SU-DHL-6 (cell line): ENCODE measurements around the gene STRN.

Experiments used
- H2AFZ ChIP-seq: fragments of 200-600 bp; sonication (generic); 2 replicates; pipeline ENCODE4 v1.6.1; 2014; ENCODE audit warnings: low read depth, mild to moderate bottlenecking, moderate library complexity, mixed read lengths, antibody characterized with exemption, low read length; ENCODE audit not compliant: severe bottlenecking
- H3F3A ChIP-seq: fragments of 200-600 bp; shearing (Covaris generic); 2 replicates; pipeline ENCODE4 v1.6.0; 2016; ENCODE audit warnings: antibody characterized with exemption, mild to moderate bottlenecking; ENCODE audit not compliant: insufficient read depth
- H3K27ac ChIP-seq: fragments of 200-600 bp; sonication (generic); 2 replicates; pipeline ENCODE4 v1.5.1; 2016; ENCODE audit warnings: low read depth, mild to moderate bottlenecking, low read length, moderate library complexity, mixed read lengths
- H3K27me3 ChIP-seq: fragments of 200-600 bp; sonication (generic), shearing (Covaris generic); 2 replicates; pipeline ENCODE4 v1.6.0; 2014; ENCODE audit warnings: mild to moderate bottlenecking, low read length
- H3K36me3 ChIP-seq: fragments of 200-600 bp; sonication (generic); 2 replicates; pipeline ENCODE4 v1.6.1; 2014; ENCODE audit warnings: mild to moderate bottlenecking, low read length, mixed read lengths
- H3K4me2 ChIP-seq: fragments of 300-600, 200-600 bp; shearing (Covaris generic), sonication (generic); 2 replicates; pipeline ENCODE4 v1.6.0; 2014; ENCODE audit warnings: low read length, low read depth, mild to moderate bottlenecking; ENCODE audit not compliant: poor library complexity, severe bottlenecking
- H3K4me3 ChIP-seq: fragments of 200-600 bp; sonication (generic); 2 replicates; pipeline ENCODE4 v1.5.1; 2014; ENCODE audit warnings: antibody characterized with exemption, low read length, mild to moderate bottlenecking, mixed read lengths; ENCODE audit not compliant: insufficient read depth, poor library complexity, severe bottlenecking
- H3K79me2 ChIP-seq: fragments of 200-600 bp; sonication (generic); 2 replicates; pipeline ENCODE4 v1.6.1; 2014; ENCODE audit warnings: mild to moderate bottlenecking, low read length, moderate library complexity; ENCODE audit not compliant: insufficient read depth
- H3K9ac ChIP-seq: fragments of 200-600 bp; sonication (generic); 2 replicates; pipeline ENCODE4 v1.7.0; 2014; ENCODE audit warnings: mild to moderate bottlenecking, low read length
- H3K9me2 ChIP-seq: fragments of 200-600 bp; sonication (generic); replicated peaks from 2 replicates; pipeline ENCODE4 v1.6.1; 2014; ENCODE audit warnings: low read length; ENCODE audit not compliant: insufficient read depth
- H3K9me3 ChIP-seq: fragments of 200-600 bp; sonication (generic); 2 replicates; pipeline ENCODE4 v1.6.1; 2014; ENCODE audit warnings: low read length, mixed read lengths; ENCODE audit not compliant: insufficient read depth
- H4K20me1 ChIP-seq: fragments of 200-600 bp; sonication (generic); 2 replicates; pipeline ENCODE4 v1.6.1; 2014; ENCODE audit warnings: low read depth, mild to moderate bottlenecking, antibody characterized with exemption, low read length, moderate library complexity, mixed read lengths
- EZH2phosphoT487 ChIP-seq: fragments of 200-600 bp; sonication (generic), shearing (Covaris generic); conservative IDR thresholded peaks from 2 replicates; pipeline ENCODE4 v1.6.1; 2018; ENCODE audit warnings: mild to moderate bottlenecking, antibody characterized with exemption, low read length, moderate library complexity, mixed read lengths
- TF ChIP-seq, protein P1 (sequence below): fragments of 200-600 bp; sonication (generic); IDR thresholded peaks from one replicate; pipeline ENCODE4 v1.5.1; 2017; ENCODE audit warnings: antibody characterized with exemption, mild to moderate bottlenecking, low read length, moderate library complexity; ENCODE audit not compliant: insufficient read depth, poor library complexity, severe bottlenecking

Gene STRN, protein sequence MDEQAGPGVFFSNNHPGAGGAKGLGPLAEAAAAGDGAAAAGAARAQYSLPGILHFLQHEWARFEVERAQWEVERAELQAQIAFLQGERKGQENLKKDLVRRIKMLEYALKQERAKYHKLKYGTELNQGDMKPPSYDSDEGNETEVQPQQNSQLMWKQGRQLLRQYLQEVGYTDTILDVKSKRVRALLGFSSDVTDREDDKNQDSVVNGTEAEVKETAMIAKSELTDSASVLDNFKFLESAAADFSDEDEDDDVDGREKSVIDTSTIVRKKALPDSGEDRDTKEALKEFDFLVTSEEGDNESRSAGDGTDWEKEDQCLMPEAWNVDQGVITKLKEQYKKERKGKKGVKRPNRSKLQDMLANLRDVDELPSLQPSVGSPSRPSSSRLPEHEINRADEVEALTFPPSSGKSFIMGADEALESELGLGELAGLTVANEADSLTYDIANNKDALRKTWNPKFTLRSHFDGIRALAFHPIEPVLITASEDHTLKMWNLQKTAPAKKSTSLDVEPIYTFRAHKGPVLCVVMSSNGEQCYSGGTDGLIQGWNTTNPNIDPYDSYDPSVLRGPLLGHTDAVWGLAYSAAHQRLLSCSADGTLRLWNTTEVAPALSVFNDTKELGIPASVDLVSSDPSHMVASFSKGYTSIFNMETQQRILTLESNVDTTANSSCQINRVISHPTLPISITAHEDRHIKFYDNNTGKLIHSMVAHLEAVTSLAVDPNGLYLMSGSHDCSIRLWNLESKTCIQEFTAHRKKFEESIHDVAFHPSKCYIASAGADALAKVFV

DNA sequence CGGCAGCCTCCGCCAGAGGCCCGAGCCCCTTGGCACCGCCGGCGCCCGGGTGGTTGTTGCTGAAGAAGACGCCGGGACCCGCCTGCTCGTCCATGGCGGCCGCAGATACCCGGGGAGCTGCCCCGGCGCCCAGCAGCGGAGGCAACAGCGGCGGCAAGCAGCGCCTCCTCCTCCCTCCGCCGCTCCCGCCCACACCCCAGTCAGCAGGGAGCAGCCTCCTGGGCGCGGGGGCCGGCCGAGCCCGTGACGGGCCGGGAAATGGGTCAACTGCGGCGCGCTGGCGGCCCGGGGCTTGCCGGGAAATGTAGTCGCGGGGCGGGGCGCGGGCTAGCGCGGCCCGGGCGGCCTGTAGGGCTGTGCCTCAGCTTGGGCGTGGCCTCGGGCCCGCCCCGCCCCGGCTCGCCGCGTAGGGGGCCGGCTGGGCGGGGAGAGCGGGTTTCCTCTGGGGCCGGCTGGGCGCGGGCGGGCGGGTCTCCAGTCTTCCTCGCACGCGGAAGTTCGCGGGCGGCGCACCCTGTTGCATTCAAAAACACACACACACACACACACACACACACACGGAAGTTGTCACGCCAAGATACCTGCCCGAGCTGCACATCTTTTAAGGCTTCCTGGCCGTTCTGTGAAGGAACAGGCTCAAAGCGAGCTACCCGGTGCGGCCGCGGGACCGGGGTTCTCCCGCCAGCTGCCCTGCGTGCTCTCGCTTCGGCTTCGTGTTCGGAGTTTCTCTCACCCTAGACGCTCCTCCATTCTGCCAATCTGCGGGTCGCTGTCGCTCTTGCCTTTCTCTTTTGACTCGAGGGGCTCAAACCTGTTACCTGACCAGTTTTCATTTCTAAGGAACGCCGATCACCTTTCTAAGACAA lies at the start of gene STRN:
Gene STRN, minus strand, starts transcription at position 167 of the 866 bp plus-strand sequence. Its CDS starts 73 bp downstream, at position 94.
- no peak for TF ChIP-seq EZH2phosphoT487
- TF ChIP-seq, protein P1, sequence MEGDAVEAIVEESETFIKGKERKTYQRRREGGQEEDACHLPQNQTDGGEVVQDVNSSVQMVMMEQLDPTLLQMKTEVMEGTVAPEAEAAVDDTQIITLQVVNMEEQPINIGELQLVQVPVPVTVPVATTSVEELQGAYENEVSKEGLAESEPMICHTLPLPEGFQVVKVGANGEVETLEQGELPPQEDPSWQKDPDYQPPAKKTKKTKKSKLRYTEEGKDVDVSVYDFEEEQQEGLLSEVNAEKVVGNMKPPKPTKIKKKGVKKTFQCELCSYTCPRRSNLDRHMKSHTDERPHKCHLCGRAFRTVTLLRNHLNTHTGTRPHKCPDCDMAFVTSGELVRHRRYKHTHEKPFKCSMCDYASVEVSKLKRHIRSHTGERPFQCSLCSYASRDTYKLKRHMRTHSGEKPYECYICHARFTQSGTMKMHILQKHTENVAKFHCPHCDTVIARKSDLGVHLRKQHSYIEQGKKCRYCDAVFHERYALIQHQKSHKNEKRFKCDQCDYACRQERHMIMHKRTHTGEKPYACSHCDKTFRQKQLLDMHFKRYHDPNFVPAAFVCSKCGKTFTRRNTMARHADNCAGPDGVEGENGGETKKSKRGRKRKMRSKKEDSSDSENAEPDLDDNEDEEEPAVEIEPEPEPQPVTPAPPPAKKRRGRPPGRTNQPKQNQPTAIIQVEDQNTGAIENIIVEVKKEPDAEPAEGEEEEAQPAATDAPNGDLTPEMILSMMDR, result no peak
- peak within 1 kb of the TSS; percentile 97 for H3K4me3 ChIP-seq
- no peaks in the 10 kb centered on the region for H3K27me3 ChIP-seq
- H3K9ac ChIP-seq, result peak within 1 kb of the TSS; percentile 97
- peak within 1 kb of the TSS; percentile 72 for H3K27ac ChIP-seq
- H4K20me1 ChIP-seq, result no peaks in the 10 kb centered on the region
- H3K9me2 ChIP-seq, result no peaks in the 10 kb centered on the region
- peak within 1 kb of the TSS; percentile 80 for H3K4me2 ChIP-seq
- peak within 1 kb of the TSS; percentile 86 for H2AFZ ChIP-seq
- H3F3A ChIP-seq, result no peaks in the 10 kb centered on the region
- no peaks in the 10 kb centered on the region for H3K9me3 ChIP-seq
- H3K36me3 ChIP-seq, result no peaks in the 10 kb centered on the region
- H3K79me2 ChIP-seq, result peaks cover 43% of the 10 kb centered on the region

DNA sequence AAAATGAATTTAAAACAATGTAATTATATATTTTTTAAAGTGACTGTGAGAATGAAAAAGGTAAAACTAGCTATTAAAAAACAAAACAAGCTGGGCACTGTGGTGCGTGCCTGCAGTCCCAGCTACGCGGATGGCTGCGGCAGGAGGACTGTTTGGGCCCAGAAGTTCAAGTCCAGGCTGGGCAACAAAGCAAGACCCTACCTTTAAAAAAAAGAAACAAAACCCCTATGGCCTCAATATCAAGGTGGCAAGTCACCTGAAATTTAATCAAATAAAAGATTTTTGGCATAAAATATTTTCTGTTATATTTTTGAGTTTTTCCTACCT lies 46.9 kb upstream of the STRN start:
- no peak overlapping the region for H3K27ac ChIP-seq
- H3K4me3 ChIP-seq, result no peak overlapping the region
- no peaks in the 10 kb centered on the region for H3K79me2 ChIP-seq
- H3K4me2 ChIP-seq, result peak overlapping the region; percentile 54
- no peak overlapping the region for H2AFZ ChIP-seq
- H3F3A ChIP-seq, result peaks cover 8% of the 10 kb centered on the region; the same call in 1 of the 2 replicates
- H4K20me1 ChIP-seq, result no peaks in the 10 kb centered on the region
- H3K27me3 ChIP-seq, result no peaks in the 10 kb centered on the region
- H3K9me2 ChIP-seq, result no peaks in the 10 kb centered on the region
- no peak for TF ChIP-seq EZH2phosphoT487
- TF ChIP-seq, protein P1, result no peak
- peaks cover 13% of the 10 kb centered on the region; the same call in 1 of the 2 replicates for H3K36me3 ChIP-seq
- H3K9ac ChIP-seq, result no peak overlapping the region
- H3K9me3 ChIP-seq, result no peaks in the 10 kb centered on the region

DNA sequence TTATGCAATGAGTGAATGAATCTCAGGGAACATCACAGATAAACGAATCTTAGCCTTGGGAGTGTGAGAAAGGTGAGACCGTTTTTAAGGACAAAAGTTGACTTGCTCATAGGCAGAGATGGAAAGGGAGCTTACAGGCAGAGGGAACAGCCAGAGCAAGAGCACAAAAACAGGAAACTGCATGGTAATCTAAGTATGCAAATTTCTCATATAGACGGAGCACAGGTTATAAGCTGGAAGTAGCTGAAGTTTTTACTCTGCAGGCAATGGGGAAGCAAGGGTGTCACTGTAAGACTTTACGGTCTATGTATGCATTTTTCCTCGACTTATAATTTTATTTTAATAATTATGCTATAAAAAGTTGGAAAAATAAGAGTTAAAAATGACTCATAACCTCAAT lies 44.8 kb upstream of the STRN start:
- Histone ChIP-seq H3K27me3 (no peaks in the 10 kb centered on the region), H3K27ac (peak overlapping the region; percentile 18; the same call in 1 of the 2 replicates), H3F3A (peaks cover 8% of the 10 kb centered on the region; the same call in 1 of the 2 replicates), H3K79me2 (no peaks in the 10 kb centered on the region), H3K9ac (no peak overlapping the region), H3K9me3 (no peaks in the 10 kb centered on the region), H3K4me3 (no peak overlapping the region), H4K20me1 (no peaks in the 10 kb centered on the region), H3K36me3 (peaks cover 11% of the 10 kb centered on the region; the same call in 1 of the 2 replicates), H2AFZ (no peak overlapping the region), H3K9me2 (no peaks in the 10 kb centered on the region), H3K4me2 (peak overlapping the region; percentile 33)
- TF ChIP-seq, protein P1, result no peak
- TF ChIP-seq EZH2phosphoT487, result no peak
